Prostate gland (tissue), 2 donors: ENCODE results near the gene FAM98B.

ENCODE experiments used
- CTCF ChIP-seq, 4 experiments: fragments of 200-600 bp in 2 of 4; fragments of 450-650 bp in 2 of 4; sonication (generic) in 2 of 4; IDR thresholded peaks; 1 replicate in 3 of 4; 2 replicates in 1 of 4; pipeline ENCODE4 v1.5.1; 2016 to 2019; ENCODE audit warnings: antibody characterized with exemption in 4 of 4, mild to moderate bottlenecking in 2 of 4, moderate library complexity in 2 of 4
- POLR2A ChIP-seq: fragments of 450-650 bp; IDR thresholded peaks from one replicate; pipeline ENCODE4 v1.6.1; 2016; ENCODE audit warnings: antibody characterized with exemption, mild to moderate bottlenecking
- POLR2AphosphoS5 ChIP-seq: sonication (generic); formaldehyde crosslinking; IDR thresholded peaks from one replicate; pipeline ENCODE4 v1.6.1; 2017; ENCODE audit warnings: antibody characterized with exemption

- TF ChIP-seq POLR2A, result no peak
- no peak for TF ChIP-seq CTCF (IDR thresholded peaks at IDR 0.05)
- no peak for TF ChIP-seq POLR2AphosphoS5
Observed at GRCh38 chr15:38406436-38406835, 47.5 kb upstream of the FAM98B start.
